ENCODE results near the gene EBF3. TPM values are rescaled to one million over a fixed set of nuclear protein-coding genes. Genes with fewer than 3 reads are reported as not detected.

EBF3 gene
- total and polyA plus RNA-seq, 4 donors = 14.3 to 166 (median 116) TPM

GRCh38 chr10:129860396-129860795, 103.7 kb downstream of the EBF3 start:
- no peak overlapping the region for H3K27ac ChIP-seq (ENCODE audit: low read depth, low read length)
- H3K36me3 ChIP-seq (ENCODE audit: control insufficient read depth, insufficient read depth, low read length) = peaks cover 25% of the 10 kb centered on the region
- H3K9me3 ChIP-seq (ENCODE audit: control insufficient read depth, insufficient read depth, low read length) = peaks cover 5% of the 10 kb centered on the region
- WGBS (ENCODE audit: insufficient coverage) = 59% methylated on average over 7 of the region's 9 CpGs
- H3K4me3 ChIP-seq (ENCODE audit: low read depth, low read length) = no peak overlapping the region
- no peaks in the 10 kb centered on the region for H3K27me3 ChIP-seq (ENCODE audit: control insufficient read depth, insufficient read depth, low read length)
- no peak for DNase-seq (ENCODE audit: low read depth in 4 of 6, low spot score in 6 of 6)
- peaks cover 42% of the 10 kb centered on the region for H3K4me1 ChIP-seq (ENCODE audit: control insufficient read depth, insufficient read depth, low read length)

- 89% methylated on average over 6 of the region's 7 CpGs for WGBS (ENCODE audit: insufficient coverage)
- H3K27me3 ChIP-seq (ENCODE audit: control insufficient read depth, insufficient read depth, low read length) = no peaks in the 10 kb centered on the region
- no peak for DNase-seq (ENCODE audit: low read depth in 4 of 6, low spot score in 6 of 6)
- H3K4me3 ChIP-seq (ENCODE audit: low read depth, low read length) = no peak overlapping the region
- peaks cover 48% of the 10 kb centered on the region for H3K4me1 ChIP-seq (ENCODE audit: control insufficient read depth, insufficient read depth, low read length)
- peaks cover 5% of the 10 kb centered on the region for H3K9me3 ChIP-seq (ENCODE audit: control insufficient read depth, insufficient read depth, low read length)
- H3K36me3 ChIP-seq (ENCODE audit: control insufficient read depth, insufficient read depth, low read length) = peaks cover 21% of the 10 kb centered on the region
- H3K27ac ChIP-seq (ENCODE audit: low read depth, low read length) = no peak overlapping the region
These were observed 104.5 kb downstream of the EBF3 start for GRCh38 chr10:129859536-129859935.

GRCh38 chr10:129857242-129857960, 106.7 kb downstream of the EBF3 start:
- H3K27me3 ChIP-seq (ENCODE audit: control insufficient read depth, insufficient read depth, low read length) = no peaks in the 10 kb centered on the region
- H3K9me3 ChIP-seq (ENCODE audit: control insufficient read depth, insufficient read depth, low read length) = peaks cover 3% of the 10 kb centered on the region
- H3K4me1 ChIP-seq (ENCODE audit: control insufficient read depth, insufficient read depth, low read length) = peaks cover 39% of the 10 kb centered on the region
- no peak overlapping the region for H3K4me3 ChIP-seq (ENCODE audit: low read depth, low read length)
- DNase-seq (ENCODE audit: low read depth in 4 of 6, low spot score in 6 of 6) = no peak
- 87% methylated on average over 15 of the region's 19 CpGs for WGBS (ENCODE audit: insufficient coverage)
- peaks cover 18% of the 10 kb centered on the region for H3K36me3 ChIP-seq (ENCODE audit: control insufficient read depth, insufficient read depth, low read length)
- no peak overlapping the region for H3K27ac ChIP-seq (ENCODE audit: low read depth, low read length)

GRCh38 chr10:129855836-129856563, 108.1 kb downstream of the EBF3 start:
- DNase-seq (ENCODE audit: low read depth in 4 of 6, low spot score in 6 of 6) = no peak

GRCh38 chr10:129854796-129855705, 109.0 kb downstream of the EBF3 start:
- Histone ChIP-seq H3K27me3 (ENCODE audit: control insufficient read depth, insufficient read depth, low read length) (no peaks in the 10 kb centered on the region), H3K36me3 (ENCODE audit: control insufficient read depth, insufficient read depth, low read length) (peaks cover 14% of the 10 kb centered on the region), H3K4me3 (ENCODE audit: low read depth, low read length) (no peak overlapping the region), H3K27ac (ENCODE audit: low read depth, low read length) (no peak overlapping the region), H3K4me1 (ENCODE audit: control insufficient read depth, insufficient read depth, low read length) (peaks cover 28% of the 10 kb centered on the region), H3K9me3 (ENCODE audit: control insufficient read depth, insufficient read depth, low read length) (peaks cover 3% of the 10 kb centered on the region)
- 65% methylated on average over 26 of the region's 31 CpGs for WGBS (ENCODE audit: insufficient coverage)
- DNase-seq (ENCODE audit: low read depth in 4 of 6, low spot score in 6 of 6) = peak in 1 of 6 donors; percentile 55

More at GRCh38 chr10:129855836-129856563, 108.1 kb downstream of the EBF3 start:
- peaks cover 27% of the 10 kb centered on the region for H3K4me1 ChIP-seq (ENCODE audit: control insufficient read depth, insufficient read depth, low read length)
- peaks cover 3% of the 10 kb centered on the region for H3K9me3 ChIP-seq (ENCODE audit: control insufficient read depth, insufficient read depth, low read length)
- no peak overlapping the region for H3K27ac ChIP-seq (ENCODE audit: low read depth, low read length)
- no peaks in the 10 kb centered on the region for H3K27me3 ChIP-seq (ENCODE audit: control insufficient read depth, insufficient read depth, low read length)
- H3K4me3 ChIP-seq (ENCODE audit: low read depth, low read length) = no peak overlapping the region
- 86% methylated on average over 2 of the region's 7 CpGs for WGBS (ENCODE audit: insufficient coverage)
- peaks cover 14% of the 10 kb centered on the region for H3K36me3 ChIP-seq (ENCODE audit: control insufficient read depth, insufficient read depth, low read length)

- H3K4me3 ChIP-seq (ENCODE audit: low read depth, low read length) = no peak overlapping the region
- peaks cover 14% of the 10 kb centered on the region for H3K36me3 ChIP-seq (ENCODE audit: control insufficient read depth, insufficient read depth, low read length)
- DNase-seq (ENCODE audit: low read depth in 4 of 6, low spot score in 6 of 6) = no peak
- peaks cover 3% of the 10 kb centered on the region for H3K9me3 ChIP-seq (ENCODE audit: control insufficient read depth, insufficient read depth, low read length)
- H3K27me3 ChIP-seq (ENCODE audit: control insufficient read depth, insufficient read depth, low read length) = no peaks in the 10 kb centered on the region
- H3K4me1 ChIP-seq (ENCODE audit: control insufficient read depth, insufficient read depth, low read length) = peaks cover 35% of the 10 kb centered on the region
- H3K27ac ChIP-seq (ENCODE audit: low read depth, low read length) = no peak overlapping the region
- 80% methylated on average over 4 of the region's 10 CpGs for WGBS (ENCODE audit: insufficient coverage)
These were observed 109.9 kb downstream of the EBF3 start for GRCh38 chr10:129854158-129854557.

GRCh38 chr10:129853562-129853903, 110.5 kb downstream of the EBF3 start:
- H3K4me3 ChIP-seq (ENCODE audit: low read depth, low read length) = no peak overlapping the region
- no CpG with 5 or more reads among the region's 2 CpGs for WGBS (ENCODE audit: insufficient coverage)
- peaks cover 3% of the 10 kb centered on the region for H3K9me3 ChIP-seq (ENCODE audit: control insufficient read depth, insufficient read depth, low read length)
- no peak overlapping the region for H3K27ac ChIP-seq (ENCODE audit: low read depth, low read length)
- no peaks in the 10 kb centered on the region for H3K27me3 ChIP-seq (ENCODE audit: control insufficient read depth, insufficient read depth, low read length)
- H3K36me3 ChIP-seq (ENCODE audit: control insufficient read depth, insufficient read depth, low read length) = peaks cover 14% of the 10 kb centered on the region
- peaks cover 39% of the 10 kb centered on the region for H3K4me1 ChIP-seq (ENCODE audit: control insufficient read depth, insufficient read depth, low read length)
- peak in 2 of 6 donors; percentile 34 to 93 for DNase-seq (ENCODE audit: low read depth in 4 of 6, low spot score in 6 of 6)

GRCh38 chr10:129852829-129853561, 111.1 kb downstream of the EBF3 start:
- no peaks in the 10 kb centered on the region for H3K27me3 ChIP-seq (ENCODE audit: control insufficient read depth, insufficient read depth, low read length)
- no peak overlapping the region for H3K4me3 ChIP-seq (ENCODE audit: low read depth, low read length)
- peak in 1 of 6 donors; percentile 29 for DNase-seq (ENCODE audit: low read depth in 4 of 6, low spot score in 6 of 6)
- H3K27ac ChIP-seq (ENCODE audit: low read depth, low read length) = no peak overlapping the region
- peaks cover 16% of the 10 kb centered on the region for H3K36me3 ChIP-seq (ENCODE audit: control insufficient read depth, insufficient read depth, low read length)
- H3K9me3 ChIP-seq (ENCODE audit: control insufficient read depth, insufficient read depth, low read length) = peaks cover 3% of the 10 kb centered on the region
- H3K4me1 ChIP-seq (ENCODE audit: control insufficient read depth, insufficient read depth, low read length) = peaks cover 42% of the 10 kb centered on the region
- 30% methylated on average over 6 of the region's 13 CpGs for WGBS (ENCODE audit: insufficient coverage)
